ENCODE results near the gene KIFC3.

DNA sequence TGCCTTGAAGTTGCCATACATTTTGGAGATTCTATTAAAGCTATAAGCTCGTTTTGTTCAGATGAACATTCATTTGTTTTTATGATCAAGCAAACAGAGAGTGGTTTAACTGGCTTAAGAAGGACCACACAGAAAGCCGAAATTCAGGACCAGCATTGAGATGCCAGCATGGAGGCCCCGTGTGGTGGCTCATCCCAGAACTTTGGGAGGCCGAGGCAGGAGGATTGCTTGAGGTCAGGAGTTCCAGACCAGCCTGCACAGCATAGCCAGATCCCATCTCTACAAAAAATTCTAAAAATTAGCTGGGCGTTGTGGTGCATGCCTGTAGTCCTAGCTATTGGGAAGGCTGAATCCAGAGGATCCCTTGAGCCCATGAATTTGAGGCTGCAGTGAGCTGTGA, 45.9 kb upstream of the KIFC3 start:
- no peak for TF ChIP-seq POLR2A (IDR thresholded peaks at IDR 0.05)
- TF ChIP-seq, protein P1, sequence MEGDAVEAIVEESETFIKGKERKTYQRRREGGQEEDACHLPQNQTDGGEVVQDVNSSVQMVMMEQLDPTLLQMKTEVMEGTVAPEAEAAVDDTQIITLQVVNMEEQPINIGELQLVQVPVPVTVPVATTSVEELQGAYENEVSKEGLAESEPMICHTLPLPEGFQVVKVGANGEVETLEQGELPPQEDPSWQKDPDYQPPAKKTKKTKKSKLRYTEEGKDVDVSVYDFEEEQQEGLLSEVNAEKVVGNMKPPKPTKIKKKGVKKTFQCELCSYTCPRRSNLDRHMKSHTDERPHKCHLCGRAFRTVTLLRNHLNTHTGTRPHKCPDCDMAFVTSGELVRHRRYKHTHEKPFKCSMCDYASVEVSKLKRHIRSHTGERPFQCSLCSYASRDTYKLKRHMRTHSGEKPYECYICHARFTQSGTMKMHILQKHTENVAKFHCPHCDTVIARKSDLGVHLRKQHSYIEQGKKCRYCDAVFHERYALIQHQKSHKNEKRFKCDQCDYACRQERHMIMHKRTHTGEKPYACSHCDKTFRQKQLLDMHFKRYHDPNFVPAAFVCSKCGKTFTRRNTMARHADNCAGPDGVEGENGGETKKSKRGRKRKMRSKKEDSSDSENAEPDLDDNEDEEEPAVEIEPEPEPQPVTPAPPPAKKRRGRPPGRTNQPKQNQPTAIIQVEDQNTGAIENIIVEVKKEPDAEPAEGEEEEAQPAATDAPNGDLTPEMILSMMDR (IDR thresholded peaks at IDR 0.05): no peak
